HG03095 (cell line): ENCODE data around the gene KLK10.

Source experiments
- ATAC-seq: cut with Tn5 transposase; IDR thresholded peaks from one replicate; pipeline ENCODE4 v1.9.1; 2021; ENCODE audit warnings: moderate library complexity; ENCODE audit not compliant: unreplicated experiment

The KLK10 gene

DNA sequence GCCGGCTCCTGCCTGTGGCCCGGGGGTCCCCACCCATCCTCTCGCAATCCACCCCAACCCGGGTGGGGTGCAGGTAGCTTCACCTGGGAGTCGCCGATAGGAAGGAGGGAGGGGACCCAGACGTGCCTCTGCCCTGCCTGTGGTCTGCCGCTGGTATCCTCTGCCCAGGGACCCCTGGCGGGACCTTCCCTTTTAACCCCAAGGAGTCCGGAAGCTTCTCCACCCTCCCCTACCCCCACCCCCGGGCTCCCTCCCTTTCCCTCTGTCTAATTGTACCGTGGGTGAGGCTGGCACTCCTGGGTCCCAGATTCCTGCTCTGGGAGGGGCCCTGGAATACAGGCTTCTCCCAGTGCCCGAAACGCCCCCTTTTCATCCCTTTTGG is at the start of gene KLK10:
Gene KLK10, minus strand, starts transcription at position 166 of the 382 bp plus-strand sequence. CDS start 579 bp downstream, outside the sequence.
- no peak for ATAC-seq

DNA sequence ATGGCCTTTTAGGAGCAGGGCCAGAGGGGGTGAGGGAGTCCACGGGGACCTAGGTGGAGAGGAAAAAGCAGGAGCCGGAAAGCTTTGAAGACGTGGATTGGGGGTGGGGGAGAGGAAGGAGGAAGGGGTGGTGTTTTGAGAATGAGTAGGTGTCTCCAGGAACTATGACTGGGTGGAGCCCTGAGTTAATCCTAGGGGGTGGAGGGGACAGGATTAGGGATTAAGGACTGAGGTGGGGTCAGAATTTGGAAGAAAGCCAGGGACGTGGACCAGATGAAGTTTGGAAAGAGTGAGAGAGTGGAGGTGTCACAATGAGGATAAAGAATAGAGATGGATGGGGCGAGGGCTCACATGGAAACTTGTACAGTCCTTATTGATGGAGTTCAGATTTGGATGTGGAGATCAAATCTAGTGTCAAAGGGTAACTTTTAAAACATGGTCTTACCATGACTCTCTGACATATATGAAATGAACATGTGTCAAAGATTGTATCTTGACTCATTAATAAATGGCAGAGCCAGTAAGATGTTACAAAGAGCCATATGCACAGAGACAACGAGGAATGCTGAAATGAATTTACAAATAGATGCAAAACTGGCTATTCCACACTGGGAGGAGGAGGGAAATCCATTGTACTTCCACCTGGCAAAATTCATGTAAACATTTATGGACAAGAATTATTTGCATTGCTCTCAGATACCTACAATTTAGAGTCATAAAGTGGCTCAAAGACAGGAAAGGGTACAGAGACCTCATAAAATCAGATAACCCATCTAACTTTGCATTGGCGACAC is 47.1 kb upstream of the KLK10 start:
- no peak for ATAC-seq

DNA sequence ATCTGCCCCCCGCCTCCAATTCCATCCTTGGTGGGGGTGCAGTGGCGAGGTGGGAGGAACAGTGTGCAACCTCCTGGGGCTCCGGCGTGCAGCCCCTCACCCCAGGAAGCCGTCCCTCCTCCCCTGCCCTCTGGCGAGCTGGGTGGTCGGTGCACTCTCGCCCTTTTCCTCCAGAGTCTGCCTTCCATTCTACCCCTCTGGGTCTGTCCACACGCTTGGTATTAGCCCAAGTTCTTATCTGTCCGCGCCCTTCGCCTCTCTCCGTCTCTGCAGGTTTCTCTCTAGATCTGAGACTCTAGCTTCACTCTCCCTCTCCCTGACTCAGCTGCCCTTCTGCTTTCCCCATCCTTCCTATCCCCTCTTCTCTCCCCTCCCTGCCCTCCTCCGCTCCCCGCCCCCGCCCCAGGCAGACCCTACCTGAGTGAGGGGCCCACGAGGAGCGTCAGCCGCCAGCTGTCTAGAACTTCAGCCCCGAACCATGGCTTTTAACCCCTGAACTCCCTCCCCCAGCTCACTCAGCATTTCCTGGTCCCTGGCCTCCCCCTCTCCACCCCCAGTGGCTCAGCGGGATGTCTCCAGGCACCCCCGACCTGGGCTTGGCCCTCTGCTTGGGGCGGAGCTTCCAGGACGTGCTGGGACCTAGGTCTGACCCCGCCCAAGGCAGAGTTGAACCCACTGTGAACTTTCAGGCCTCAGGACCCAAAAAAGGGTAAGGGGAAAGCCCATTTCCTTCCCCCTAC is 45.9 kb upstream of the KLK10 start:
- ATAC-seq = no peak

GRCh38 chr19:51064534-51065220 is 45.2 kb upstream of the KLK10 start, which contains the start of gene KLK13:
KLK13 (minus strand) TSS chr19:51065092; CDS start chr19:51065067, 25 bp downstream.
- ATAC-seq = no peak

DNA sequence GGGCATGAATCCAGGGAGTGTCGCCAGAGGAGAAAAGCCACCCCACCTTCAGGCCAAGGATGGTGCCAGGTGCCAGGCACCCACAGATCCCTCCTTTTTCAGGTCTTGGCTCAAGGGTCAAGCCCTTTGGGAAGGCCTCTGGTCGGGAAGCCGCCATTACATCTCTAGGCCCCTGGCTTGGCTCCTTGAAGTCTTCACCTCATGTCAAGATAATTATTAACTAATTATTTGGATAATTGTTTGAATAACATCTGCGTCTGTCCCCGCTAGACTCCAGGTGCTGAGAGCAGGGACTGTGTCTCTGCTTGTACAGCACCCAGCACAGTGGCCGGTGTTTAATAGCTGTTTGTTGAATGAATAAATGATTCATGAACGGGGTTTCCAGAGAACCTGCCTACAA is 44.2 kb upstream of the KLK10 start:
- no peak for ATAC-seq

GRCh38 chr19:51060973-51061372 is 41.5 kb upstream of the KLK10 start:
- ATAC-seq = no peak

- no peak for ATAC-seq
These were observed 40.8 kb upstream of the KLK10 start for GRCh38 chr19:51060336-51060735.

- ATAC-seq = no peak
These were observed 40.2 kb upstream of the KLK10 start for GRCh38 chr19:51059715-51060114.

DNA sequence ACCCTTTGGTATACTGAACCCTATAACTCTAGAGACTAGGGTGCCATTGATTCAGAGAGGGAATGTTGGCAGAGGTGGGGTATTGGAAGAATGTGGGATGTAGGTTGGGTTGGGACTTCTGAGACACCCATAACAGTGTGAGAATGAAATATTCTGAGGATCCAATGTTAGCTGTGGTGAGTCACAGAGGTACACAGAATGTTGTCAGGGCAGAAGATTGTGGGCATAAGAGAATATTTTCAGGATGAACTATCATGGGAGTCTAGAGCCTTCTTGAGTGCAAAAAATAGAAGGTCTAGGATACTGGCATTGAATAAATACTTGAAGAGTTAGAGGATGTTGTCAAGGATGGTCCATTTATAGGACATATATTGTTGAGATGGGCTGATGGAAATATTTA is 36.4 kb upstream of the KLK10 start:
- ATAC-seq = no peak

- ATAC-seq = no peak
These were observed 27.5 kb upstream of the KLK10 start for GRCh38 chr19:51047031-51047335.

DNA sequence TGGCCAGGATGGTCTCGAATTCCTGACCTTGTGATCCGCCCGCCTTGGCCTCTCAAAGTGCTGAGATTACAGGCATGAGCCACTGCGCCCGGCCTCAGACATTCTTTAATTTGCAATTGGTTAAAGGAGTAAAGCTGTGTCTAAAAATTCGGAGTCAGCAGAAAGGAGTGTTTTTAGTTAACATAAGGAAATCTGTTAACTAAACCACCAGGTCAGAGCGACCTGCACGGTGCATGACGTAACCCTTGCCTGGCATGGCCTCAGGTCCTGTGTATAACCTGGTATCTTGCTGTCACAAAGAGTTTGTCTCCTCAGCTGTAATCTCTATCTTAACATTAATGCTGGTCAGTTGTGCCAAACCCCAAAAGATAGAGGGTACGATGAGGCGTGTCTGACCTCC is 24.8 kb upstream of the KLK10 start:
- ATAC-seq = no peak

- ATAC-seq = no peak
These were observed 24.0 kb upstream of the KLK10 start for GRCh38 chr19:51043497-51043896.

- no peak for ATAC-seq
These were observed 20.6 kb upstream of the KLK10 start for GRCh38 chr19:51040151-51040550.

GRCh38 chr19:51036519-51036918 is 17.0 kb upstream of the KLK10 start:
- no peak for ATAC-seq

- no peak for ATAC-seq
These were observed 15.2 kb upstream of the KLK10 start, which contains the start of gene KLK12 for GRCh38 chr19:51034704-51035103. KLK12 (minus strand) TSS chr19:51035002; CDS start chr19:51034621, 381 bp downstream.

DNA sequence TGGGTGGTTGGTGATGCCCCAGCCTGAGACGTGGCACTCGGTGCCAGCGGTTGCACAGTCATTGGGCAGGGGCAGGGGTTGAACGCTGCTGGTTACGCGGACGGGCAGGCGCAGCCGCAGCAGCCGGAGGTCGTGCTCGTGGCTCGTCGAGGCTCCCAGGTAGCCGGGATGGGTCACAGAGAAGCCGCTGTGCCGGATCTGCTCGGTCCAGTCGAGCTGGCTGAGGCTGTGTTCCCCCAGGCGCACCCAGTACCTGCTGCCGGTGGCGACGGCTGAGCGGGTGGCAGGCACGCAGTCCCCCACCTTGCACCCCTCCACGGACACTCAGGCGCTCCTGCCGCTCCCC is 12.3 kb upstream of the KLK10 start:
- no peak for ATAC-seq

GRCh38 chr19:51031220-51031879 is 11.8 kb upstream of the KLK10 start:
- no peak for ATAC-seq

- no peak for ATAC-seq
These were observed 11.1 kb upstream of the KLK10 start for GRCh38 chr19:51030631-51031030.

DNA sequence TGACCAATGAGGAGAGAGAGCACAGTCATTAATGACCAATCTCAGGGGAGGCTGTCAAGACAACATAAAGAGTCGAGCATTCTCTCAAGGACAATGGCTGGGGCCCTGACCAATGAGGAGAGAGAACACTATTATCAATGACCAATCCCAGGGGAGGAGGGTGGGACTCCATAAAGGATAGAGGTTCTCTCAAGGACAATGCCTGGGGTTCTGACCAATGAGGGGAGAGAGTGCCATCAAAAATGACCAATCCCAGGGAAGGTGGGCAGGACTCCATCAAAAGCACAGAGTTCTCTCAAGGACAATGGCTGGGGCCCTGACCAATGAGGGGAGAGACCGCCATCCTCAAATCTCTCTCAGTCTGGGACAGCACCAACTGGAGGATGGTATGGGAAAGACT is 10.2 kb upstream of the KLK10 start:
- no peak for ATAC-seq

- no peak for ATAC-seq
These were observed 8.4 kb upstream of the KLK10 start for GRCh38 chr19:51027873-51028272.

DNA sequence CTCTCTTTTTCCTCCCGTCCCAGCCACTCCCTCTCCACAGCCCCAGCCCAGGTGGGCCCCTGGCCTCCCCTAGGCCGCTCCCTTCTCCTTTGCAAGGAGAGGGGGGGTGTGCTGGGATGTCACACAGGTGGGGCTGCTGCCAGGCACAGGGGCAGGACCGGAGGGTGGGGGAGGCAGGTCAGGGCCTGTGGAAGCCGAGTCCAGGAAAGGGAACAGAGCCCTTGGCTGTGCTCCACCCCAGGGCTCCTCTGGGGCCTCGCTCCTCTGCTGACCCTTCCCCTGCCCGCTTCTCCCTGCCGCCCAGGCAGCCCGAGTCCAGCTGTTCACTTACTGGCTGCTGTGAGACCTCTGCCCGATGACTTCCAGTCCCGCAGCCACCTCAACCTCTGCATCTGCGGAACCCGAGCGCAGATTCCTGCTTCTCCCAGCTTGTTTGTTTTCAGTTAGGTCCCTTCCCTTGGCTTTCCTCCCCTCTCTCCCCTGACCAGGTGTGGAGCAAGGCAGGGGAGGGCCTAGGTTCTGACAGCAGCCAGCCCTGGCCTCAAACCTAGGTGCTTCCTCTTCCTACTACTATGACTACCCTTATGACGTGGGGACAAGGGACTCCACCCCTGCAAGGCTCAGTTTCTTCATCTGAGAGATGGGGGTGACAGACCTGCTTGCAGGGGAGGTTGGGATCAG is 7.8 kb upstream of the KLK10 start:
- no peak for ATAC-seq
